ENCODE measurements around the gene WRAP53.

The WRAP53 gene

GRCh38 chr17:7685533-7686221 lies 2.6 kb upstream of the WRAP53 start:
- H3K9me3 ChIP-seq (replicated peaks; ENCODE audit: low read length), result no peaks in the 10 kb centered on the region
- peak overlapping the region; percentile 93 for H3K4me3 ChIP-seq (ENCODE audit: low read length)
- peaks cover 15% of the 10 kb centered on the region for H3K4me1 ChIP-seq (ENCODE audit: control insufficient read depth, insufficient read depth, low read length)

GRCh38 chr17:7686222-7687071 lies 1.8 kb upstream of the WRAP53 start:
- Histone ChIP-seq H3K27me3 (ENCODE audit: control insufficient read depth, insufficient read depth, low read length) (no peaks in the 10 kb centered on the region), H3K36me3 (ENCODE audit: insufficient read depth, low read length) (peaks cover 4% of the 10 kb centered on the region), H3K4me3 (ENCODE audit: low read length) (peak overlapping the region; percentile 93), H3K9ac (ENCODE audit: low read depth, low read length) (peak overlapping the region; percentile 99), H3K9me3 (replicated peaks; ENCODE audit: low read length) (no peaks in the 10 kb centered on the region), H3K4me2 (ENCODE audit: low read length) (peak overlapping the region; percentile 93), H3K4me1 (ENCODE audit: control insufficient read depth, insufficient read depth, low read length) (peaks cover 15% of the 10 kb centered on the region)

More at GRCh38 chr17:7685533-7686221, 2.6 kb upstream of the WRAP53 start:
- peak overlapping the region; percentile 93 for H3K4me2 ChIP-seq (ENCODE audit: low read length)
- no peaks in the 10 kb centered on the region for H3K27me3 ChIP-seq (ENCODE audit: control insufficient read depth, insufficient read depth, low read length)
- peak overlapping the region; percentile 99 for H3K9ac ChIP-seq (ENCODE audit: low read depth, low read length)
- H3K36me3 ChIP-seq (ENCODE audit: insufficient read depth, low read length), result peaks cover 4% of the 10 kb centered on the region

GRCh38 chr17:7687072-7687907 lies 987 bp upstream of the WRAP53 start, which contains the start of gene TP53:
Gene TP53, minus strand, starts transcription at chr17:7687490. Its CDS starts 10,896 bp downstream, at chr17:7676594.
- H3K9ac ChIP-seq (ENCODE audit: low read depth, low read length), result peak within 1 kb of the TSS; percentile 99
- no peaks in the 10 kb centered on the region for H3K27me3 ChIP-seq (ENCODE audit: control insufficient read depth, insufficient read depth, low read length)
- H3K4me1 ChIP-seq (ENCODE audit: control insufficient read depth, insufficient read depth, low read length), result peaks cover 15% of the 10 kb centered on the region
- peaks cover 4% of the 10 kb centered on the region for H3K36me3 ChIP-seq (ENCODE audit: insufficient read depth, low read length)
- peak within 1 kb of the TSS; percentile 93 for H3K4me3 ChIP-seq (ENCODE audit: low read length)
- no peaks in the 10 kb centered on the region for H3K9me3 ChIP-seq (replicated peaks; ENCODE audit: low read length)
- H3K4me2 ChIP-seq (ENCODE audit: low read length), result peak within 1 kb of the TSS; percentile 93

GRCh38 chr17:7688808-7689316 lies 585 bp downstream of the WRAP53 start:
- peak overlapping the region; percentile 84 for H3K4me3 ChIP-seq (ENCODE audit: low read length)
- H3K36me3 ChIP-seq (ENCODE audit: insufficient read depth, low read length), result peaks cover 4% of the 10 kb centered on the region
- peak overlapping the region; percentile 92 for H3K4me2 ChIP-seq (ENCODE audit: low read length)
- H3K4me1 ChIP-seq (ENCODE audit: control insufficient read depth, insufficient read depth, low read length), result peaks cover 15% of the 10 kb centered on the region
- H3K9me3 ChIP-seq (replicated peaks; ENCODE audit: low read length), result no peaks in the 10 kb centered on the region
- no peaks in the 10 kb centered on the region for H3K27me3 ChIP-seq (ENCODE audit: control insufficient read depth, insufficient read depth, low read length)
- peak overlapping the region; percentile 83 for H3K9ac ChIP-seq (ENCODE audit: low read depth, low read length)

- H3K36me3 ChIP-seq (ENCODE audit: insufficient read depth, low read length), result peaks cover 12% of the 10 kb centered on the region
- no peaks in the 10 kb centered on the region for H3K4me1 ChIP-seq (ENCODE audit: control insufficient read depth, insufficient read depth, low read length)
- no peaks in the 10 kb centered on the region for H3K9me3 ChIP-seq (replicated peaks; ENCODE audit: low read length)
- no peaks in the 10 kb centered on the region for H3K27me3 ChIP-seq (ENCODE audit: control insufficient read depth, insufficient read depth, low read length)
- H3K9ac ChIP-seq (ENCODE audit: low read depth, low read length), result no peak overlapping the region
- no peak overlapping the region for H3K4me2 ChIP-seq (ENCODE audit: low read length)
- H3K4me3 ChIP-seq (ENCODE audit: low read length), result no peak overlapping the region
Measured at GRCh38 chr17:7695586-7695985, 7.3 kb downstream of the WRAP53 start.

GRCh38 chr17:7697828-7698588 lies 9.7 kb downstream of the WRAP53 start:
- Histone ChIP-seq H3K36me3 (ENCODE audit: insufficient read depth, low read length) (peaks cover 24% of the 10 kb centered on the region), H3K27me3 (ENCODE audit: control insufficient read depth, insufficient read depth, low read length) (no peaks in the 10 kb centered on the region), H3K9ac (ENCODE audit: low read depth, low read length) (no peak overlapping the region), H3K4me2 (ENCODE audit: low read length) (no peak overlapping the region), H3K4me3 (ENCODE audit: low read length) (no peak overlapping the region), H3K4me1 (ENCODE audit: control insufficient read depth, insufficient read depth, low read length) (no peaks in the 10 kb centered on the region), H3K9me3 (replicated peaks; ENCODE audit: low read length) (no peaks in the 10 kb centered on the region)

- peaks cover 8% of the 10 kb centered on the region for H3K4me1 ChIP-seq (ENCODE audit: control insufficient read depth, insufficient read depth, low read length)
- H3K27me3 ChIP-seq (ENCODE audit: control insufficient read depth, insufficient read depth, low read length), result peaks cover 10% of the 10 kb centered on the region
- H3K4me2 ChIP-seq (ENCODE audit: low read length), result no peak overlapping the region
- H3K4me3 ChIP-seq (ENCODE audit: low read length), result no peak overlapping the region
- H3K9ac ChIP-seq (ENCODE audit: low read depth, low read length), result no peak overlapping the region
- H3K9me3 ChIP-seq (replicated peaks; ENCODE audit: low read length), result no peaks in the 10 kb centered on the region
- peaks cover 21% of the 10 kb centered on the region for H3K36me3 ChIP-seq (ENCODE audit: insufficient read depth, low read length)
Measured at GRCh38 chr17:7700510-7700909, 12.2 kb downstream of the WRAP53 start.

- Histone ChIP-seq H3K4me1 (ENCODE audit: control insufficient read depth, insufficient read depth, low read length) (peaks cover 8% of the 10 kb centered on the region), H3K9ac (ENCODE audit: low read depth, low read length) (no peak overlapping the region), H3K9me3 (replicated peaks; ENCODE audit: low read length) (no peaks in the 10 kb centered on the region), H3K36me3 (ENCODE audit: insufficient read depth, low read length) (peaks cover 16% of the 10 kb centered on the region), H3K27me3 (ENCODE audit: control insufficient read depth, insufficient read depth, low read length) (peaks cover 22% of the 10 kb centered on the region), H3K4me2 (ENCODE audit: low read length) (no peak overlapping the region), H3K4me3 (ENCODE audit: low read length) (no peak overlapping the region)
Measured at GRCh38 chr17:7701681-7702080, 13.4 kb downstream of the WRAP53 start.

- Histone ChIP-seq H3K9me3 (replicated peaks; ENCODE audit: low read length) (no peaks in the 10 kb centered on the region), H3K36me3 (ENCODE audit: insufficient read depth, low read length) (peaks cover 16% of the 10 kb centered on the region), H3K4me3 (ENCODE audit: low read length) (no peak overlapping the region), H3K4me1 (ENCODE audit: control insufficient read depth, insufficient read depth, low read length) (peaks cover 8% of the 10 kb centered on the region), H3K9ac (ENCODE audit: low read depth, low read length) (no peak overlapping the region), H3K27me3 (ENCODE audit: control insufficient read depth, insufficient read depth, low read length) (peaks cover 31% of the 10 kb centered on the region), H3K4me2 (ENCODE audit: low read length) (no peak overlapping the region)
Measured at GRCh38 chr17:7702776-7703175, 14.5 kb downstream of the WRAP53 start.

- Histone ChIP-seq H3K4me3 (ENCODE audit: low read length) (no peak overlapping the region), H3K9me3 (replicated peaks; ENCODE audit: low read length) (no peaks in the 10 kb centered on the region), H3K4me2 (ENCODE audit: low read length) (peak overlapping the region; percentile 82), H3K36me3 (ENCODE audit: insufficient read depth, low read length) (peaks cover 12% of the 10 kb centered on the region), H3K4me1 (ENCODE audit: control insufficient read depth, insufficient read depth, low read length) (peaks cover 8% of the 10 kb centered on the region), H3K27me3 (ENCODE audit: control insufficient read depth, insufficient read depth, low read length) (peaks cover 31% of the 10 kb centered on the region), H3K9ac (ENCODE audit: low read depth, low read length) (no peak overlapping the region)
Measured at GRCh38 chr17:7703584-7704479, 15.6 kb downstream of the WRAP53 start.

Measured in skeletal muscle satellite cell (primary cell).